Measurements from ENCODE around the gene TULP4.

Gene TULP4

DNA sequence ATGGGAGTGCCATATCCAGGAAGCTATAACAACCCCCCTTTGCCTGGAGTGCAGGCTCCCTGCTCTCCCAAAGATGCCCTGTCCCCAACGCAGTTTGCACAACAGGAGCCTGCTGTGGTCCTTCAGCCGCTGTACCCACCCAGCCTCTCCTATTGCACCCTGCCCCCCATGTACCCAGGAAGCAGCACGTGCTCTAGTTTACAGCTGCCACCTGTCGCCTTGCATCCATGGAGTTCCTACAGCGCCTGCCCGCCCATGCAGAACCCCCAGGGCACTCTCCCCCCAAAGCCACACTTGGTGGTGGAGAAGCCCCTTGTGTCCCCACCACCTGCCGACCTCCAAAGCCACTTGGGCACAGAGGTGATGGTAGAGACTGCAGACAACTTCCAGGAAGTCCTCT, 191.0 kb downstream of the TULP4 start:
- no peak for DNase-seq (ENCODE audit: low spot score)
- in situ Hi-C loops (cut with MboI; ENCODE audit: low sequenced_read_pairs, unreplicated experiment) = no loop called here
- TF ChIP-seq CTCF (IDR thresholded peaks at IDR 0.05; ENCODE audit: borderline replicate concordance, control extremely low read depth, extremely low read depth, insufficient read depth, missing control alignments) = no peak

GRCh38 chr6:158503846-158504245, 191.6 kb downstream of the TULP4 start:
- in situ Hi-C loops (cut with MboI; ENCODE audit: low sequenced_read_pairs, unreplicated experiment) = no loop called here
- TF ChIP-seq CTCF (IDR thresholded peaks at IDR 0.05; ENCODE audit: borderline replicate concordance, control extremely low read depth, extremely low read depth, insufficient read depth, missing control alignments) = no peak
- no peak for DNase-seq (ENCODE audit: low spot score)

DNA sequence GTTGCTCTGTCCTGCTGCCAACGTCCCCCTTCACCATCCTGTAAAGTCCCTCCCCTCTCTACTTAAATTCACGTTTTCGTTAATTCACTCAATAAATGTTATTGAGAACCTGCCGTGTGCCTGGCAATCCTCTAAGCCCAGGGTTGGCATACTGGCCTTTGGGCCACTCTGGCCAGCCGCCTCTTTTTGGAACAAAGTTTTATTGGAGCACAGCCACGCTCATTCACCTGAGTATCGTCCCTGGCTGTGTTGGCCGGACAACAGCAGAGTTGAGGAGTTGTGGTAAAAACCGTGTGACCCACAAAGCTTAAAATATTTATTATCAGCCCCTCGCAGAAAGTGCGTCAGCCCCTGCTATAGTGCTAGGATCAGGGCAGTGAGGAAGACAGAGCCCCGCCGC, 192.9 kb downstream of the TULP4 start:
- in situ Hi-C loops (cut with MboI; ENCODE audit: low sequenced_read_pairs, unreplicated experiment) = no loop called here
- no peak for TF ChIP-seq CTCF (IDR thresholded peaks at IDR 0.05; ENCODE audit: borderline replicate concordance, control extremely low read depth, extremely low read depth, insufficient read depth, missing control alignments)
- DNase-seq (ENCODE audit: low spot score) = no peak

DNA sequence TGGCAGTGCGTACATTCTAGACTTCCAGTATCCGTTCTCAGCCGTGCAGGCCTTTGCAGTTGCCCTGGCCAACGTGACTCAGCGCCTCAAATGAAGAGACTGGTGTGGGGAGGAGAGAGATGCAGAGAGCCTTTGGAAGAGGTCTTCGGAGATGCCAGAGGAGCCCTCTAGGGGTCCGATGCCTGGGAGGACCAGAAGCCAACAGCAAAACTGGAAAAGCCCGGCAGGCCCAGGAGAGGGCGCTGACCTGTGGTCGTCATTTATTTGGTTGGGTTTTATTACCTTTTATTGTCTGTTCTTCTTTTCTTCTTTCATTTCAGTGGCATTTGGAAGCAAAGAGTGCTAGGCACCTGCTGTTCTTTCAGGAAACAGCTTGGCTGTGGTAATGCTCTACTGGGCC, 194.3 kb downstream of the TULP4 start:
- DNase-seq (ENCODE audit: low spot score) = no peak
- no peak for TF ChIP-seq CTCF (IDR thresholded peaks at IDR 0.05; ENCODE audit: borderline replicate concordance, control extremely low read depth, extremely low read depth, insufficient read depth, missing control alignments)
- in situ Hi-C loops (cut with MboI; ENCODE audit: low sequenced_read_pairs, unreplicated experiment) = no loop called here

DNA sequence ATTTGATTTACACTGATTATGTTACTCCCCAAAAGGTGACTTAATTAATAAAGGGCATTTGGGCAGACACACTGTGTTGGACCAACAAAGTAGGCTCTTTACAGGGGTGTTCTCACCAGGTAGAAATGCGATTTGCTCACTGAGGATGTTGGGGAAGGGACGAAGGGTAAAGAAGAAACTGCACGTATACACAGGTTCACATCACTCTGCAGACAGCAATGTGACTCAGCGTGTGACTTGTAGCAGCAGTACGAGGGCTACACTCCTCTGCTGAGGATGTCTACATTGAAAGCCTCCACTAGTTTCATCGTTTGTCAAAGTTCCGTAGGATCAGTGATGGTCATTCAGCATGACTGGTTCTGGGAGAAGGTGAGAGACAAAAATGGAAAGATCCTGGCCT, 194.9 kb downstream of the TULP4 start:
- no peak for TF ChIP-seq CTCF (IDR thresholded peaks at IDR 0.05; ENCODE audit: borderline replicate concordance, control extremely low read depth, extremely low read depth, insufficient read depth, missing control alignments)
- in situ Hi-C loops (cut with MboI; ENCODE audit: low sequenced_read_pairs, unreplicated experiment) = no loop called here

DNA sequence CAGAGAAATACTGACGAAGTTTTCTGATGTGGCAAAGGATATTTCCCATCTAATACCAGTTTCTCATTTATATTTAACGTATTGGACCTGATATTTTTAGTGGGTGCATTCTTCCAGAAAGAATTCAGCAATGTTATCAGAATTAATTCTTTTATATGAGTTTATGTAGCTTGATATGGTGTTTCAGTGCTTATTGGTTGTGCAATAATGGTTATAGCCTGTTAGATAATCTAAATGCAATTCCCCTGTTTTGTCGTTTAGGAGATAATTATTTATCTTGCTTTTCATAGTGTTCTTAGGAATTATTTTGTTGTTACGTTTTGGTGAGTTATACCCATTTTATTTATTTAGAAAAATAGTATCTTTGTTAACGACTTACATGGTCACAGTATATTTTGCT, 196.2 kb downstream of the TULP4 start:
- no peak for DNase-seq (ENCODE audit: low spot score)
- in situ Hi-C loops (cut with MboI; ENCODE audit: low sequenced_read_pairs, unreplicated experiment) = no loop called here
- no peak for TF ChIP-seq CTCF (IDR thresholded peaks at IDR 0.05; ENCODE audit: borderline replicate concordance, control extremely low read depth, extremely low read depth, insufficient read depth, missing control alignments)

More for the DNA sequence above, 194.9 kb downstream of the TULP4 start:
- DNase-seq (ENCODE audit: low spot score) = no peak

- in situ Hi-C loops (cut with MboI; ENCODE audit: low sequenced_read_pairs, unreplicated experiment) = no loop called here
- no peak for DNase-seq (ENCODE audit: low spot score)
Observed at GRCh38 chr6:158509465-158509864, 197.2 kb downstream of the TULP4 start.

More at GRCh38 chr6:158509465-158509864, 197.2 kb downstream of the TULP4 start:
- TF ChIP-seq CTCF (IDR thresholded peaks at IDR 0.05; ENCODE audit: borderline replicate concordance, control extremely low read depth, extremely low read depth, insufficient read depth, missing control alignments) = no peak

All from GM13976 (cell line).